GM19438 (cell line): ENCODE data around the gene ZMAT3.
"Not testable (repeated sequence)": the region's sequence is repeated elsewhere in the genome, so short reads cannot be mapped to it uniquely, and the experiment has no call there.

Experiments used
- ATAC-seq: cut with Tn5 transposase; IDR thresholded peaks from one replicate; pipeline ENCODE4 v1.9.1; 2021; ENCODE audit warnings: low read depth; ENCODE audit not compliant: unreplicated experiment

Gene ZMAT3

GRCh38 chr3:179071323-179072099 lies at the start of gene ZMAT3:
Gene ZMAT3, minus strand, starts transcription at chr3:179071809. Its CDS starts 4,057 bp downstream, at chr3:179067752.
- peak; percentile 66 for ATAC-seq

GRCh38 chr3:179116816-179117215 lies 45.2 kb upstream of the ZMAT3 start:
- no peak for ATAC-seq

DNA sequence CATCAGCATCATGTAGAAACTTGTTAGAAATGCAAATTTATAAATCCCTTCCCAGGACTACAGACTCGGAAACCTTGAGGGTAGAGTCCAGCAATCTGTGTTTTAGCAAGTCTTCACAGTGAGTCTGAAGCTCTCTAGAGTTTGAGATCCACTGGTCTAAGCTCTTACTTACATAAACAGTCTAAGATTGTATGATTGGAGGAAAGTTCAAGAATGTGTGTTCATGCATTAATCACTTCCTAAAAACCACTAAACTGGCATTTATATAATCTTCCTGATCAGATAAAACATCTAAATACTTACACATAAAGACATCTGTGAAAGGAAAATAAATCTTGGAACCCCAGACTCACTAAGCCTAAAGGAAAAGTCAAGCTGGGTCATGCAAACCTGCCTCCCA lies 43.8 kb upstream of the ZMAT3 start:
- not testable (repeated sequence) for ATAC-seq

DNA sequence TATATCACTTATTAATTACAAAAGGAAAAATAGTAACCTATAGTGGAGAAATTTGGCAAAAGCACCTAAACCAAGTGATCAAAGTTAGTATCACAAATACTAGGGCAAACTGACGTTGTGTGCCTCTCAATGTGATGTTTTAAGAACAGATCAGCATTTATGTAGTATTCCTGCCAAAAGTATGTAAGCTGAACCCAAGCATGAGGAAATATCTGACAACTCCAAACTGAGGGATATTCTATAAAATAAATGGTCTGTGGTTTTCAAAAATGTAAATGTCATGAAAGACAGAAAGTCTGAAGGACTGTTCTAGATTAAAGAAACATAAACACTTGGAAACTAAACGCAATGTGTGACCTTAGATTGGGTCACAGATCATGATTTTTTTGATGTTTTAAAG lies 42.3 kb upstream of the ZMAT3 start:
- no peak for ATAC-seq

DNA sequence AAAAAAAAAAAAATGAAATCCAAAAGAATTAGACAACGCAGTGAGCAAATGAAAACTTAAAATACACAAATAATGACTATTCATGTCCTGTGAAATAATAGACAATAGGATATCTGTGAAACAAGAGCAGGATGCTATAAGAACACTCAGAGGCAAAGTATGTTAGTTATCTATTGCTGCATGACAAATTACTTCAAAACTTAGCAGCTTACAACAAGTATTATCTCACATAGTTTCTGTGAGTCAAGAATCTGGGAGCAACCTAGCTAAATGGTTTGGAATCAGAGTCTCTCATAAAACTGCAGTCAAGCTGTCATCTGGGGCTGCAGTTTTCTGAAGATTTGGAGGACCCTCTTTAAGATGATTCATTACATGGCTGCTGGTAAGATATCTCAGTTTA lies 36.5 kb upstream of the ZMAT3 start:
- ATAC-seq, result no peak

DNA sequence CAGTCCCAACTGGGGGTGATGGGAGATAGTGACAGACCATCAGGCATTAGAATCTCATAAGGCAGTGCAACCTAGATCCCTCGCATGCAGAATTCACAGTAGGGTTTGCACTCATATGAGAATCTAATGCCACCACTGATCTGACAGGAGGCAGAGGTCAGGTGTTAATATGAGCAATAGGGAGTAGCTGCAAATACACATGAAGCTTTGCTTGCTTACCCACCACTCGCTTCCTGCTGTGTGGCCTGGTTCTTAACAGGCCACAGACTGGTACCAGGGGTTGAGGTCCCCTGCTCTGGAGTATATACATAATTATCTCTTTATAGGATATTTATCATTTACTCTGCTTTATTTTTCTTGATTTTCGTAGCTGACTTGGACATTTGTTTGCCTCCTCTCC lies 36.0 kb upstream of the ZMAT3 start:
- no peak for ATAC-seq

DNA sequence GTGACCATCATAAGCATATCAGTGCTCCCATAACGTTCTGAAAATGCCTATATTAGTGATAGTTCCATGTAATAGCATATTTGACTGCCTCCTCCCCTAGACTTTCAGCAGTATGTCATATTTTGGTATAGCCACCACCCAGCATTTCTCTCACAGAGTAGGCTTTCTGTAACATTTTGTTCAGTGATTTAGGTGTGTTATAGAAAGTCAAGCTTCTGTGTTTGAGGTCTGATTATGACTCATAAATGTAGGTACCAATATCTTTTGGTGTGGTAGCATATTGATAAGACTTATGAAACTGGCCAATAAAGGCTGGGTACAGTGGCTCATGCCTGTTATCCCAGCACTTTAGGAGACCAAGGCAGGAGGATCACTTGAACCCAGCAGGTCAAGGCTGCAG lies 34.3 kb upstream of the ZMAT3 start:
- ATAC-seq, result no peak

GRCh38 chr3:179100652-179101051 lies 29.0 kb upstream of the ZMAT3 start:
- ATAC-seq, result no peak

GRCh38 chr3:179098388-179099077 lies 26.9 kb upstream of the ZMAT3 start:
- ATAC-seq, result no peak

GRCh38 chr3:179093807-179094206 lies 22.2 kb upstream of the ZMAT3 start:
- no peak for ATAC-seq

- no peak for ATAC-seq
These were observed 19.5 kb upstream of the ZMAT3 start for GRCh38 chr3:179091113-179091512.

GRCh38 chr3:179088306-179088705 lies 16.7 kb upstream of the ZMAT3 start:
- ATAC-seq, result no peak

GRCh38 chr3:179083977-179084376 lies 12.4 kb upstream of the ZMAT3 start:
- ATAC-seq, result no peak

- ATAC-seq, result no peak
These were observed 10.8 kb upstream of the ZMAT3 start for GRCh38 chr3:179082416-179082815.

DNA sequence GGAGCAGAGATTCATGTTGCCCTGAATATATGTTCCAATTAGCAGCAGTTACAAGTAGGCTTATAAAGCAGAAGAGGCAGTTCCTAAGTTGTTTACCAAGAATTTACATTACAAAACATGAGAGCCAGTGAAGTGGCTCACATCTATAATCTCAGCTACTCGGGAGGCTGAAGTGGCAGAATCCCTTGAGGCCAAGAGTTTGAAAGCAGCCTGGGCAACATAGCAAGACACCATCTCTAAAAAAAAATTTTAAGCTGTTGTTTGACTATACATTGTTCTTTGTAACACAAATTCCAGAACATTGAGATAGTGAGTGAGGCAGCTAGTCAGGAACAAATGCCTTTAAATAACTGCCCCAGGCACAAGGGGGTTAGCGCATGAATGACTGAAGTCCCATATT lies 10.3 kb upstream of the ZMAT3 start:
- ATAC-seq, result no peak

- no peak for ATAC-seq
These were observed 7.9 kb upstream of the ZMAT3 start for GRCh38 chr3:179079537-179079936.

DNA sequence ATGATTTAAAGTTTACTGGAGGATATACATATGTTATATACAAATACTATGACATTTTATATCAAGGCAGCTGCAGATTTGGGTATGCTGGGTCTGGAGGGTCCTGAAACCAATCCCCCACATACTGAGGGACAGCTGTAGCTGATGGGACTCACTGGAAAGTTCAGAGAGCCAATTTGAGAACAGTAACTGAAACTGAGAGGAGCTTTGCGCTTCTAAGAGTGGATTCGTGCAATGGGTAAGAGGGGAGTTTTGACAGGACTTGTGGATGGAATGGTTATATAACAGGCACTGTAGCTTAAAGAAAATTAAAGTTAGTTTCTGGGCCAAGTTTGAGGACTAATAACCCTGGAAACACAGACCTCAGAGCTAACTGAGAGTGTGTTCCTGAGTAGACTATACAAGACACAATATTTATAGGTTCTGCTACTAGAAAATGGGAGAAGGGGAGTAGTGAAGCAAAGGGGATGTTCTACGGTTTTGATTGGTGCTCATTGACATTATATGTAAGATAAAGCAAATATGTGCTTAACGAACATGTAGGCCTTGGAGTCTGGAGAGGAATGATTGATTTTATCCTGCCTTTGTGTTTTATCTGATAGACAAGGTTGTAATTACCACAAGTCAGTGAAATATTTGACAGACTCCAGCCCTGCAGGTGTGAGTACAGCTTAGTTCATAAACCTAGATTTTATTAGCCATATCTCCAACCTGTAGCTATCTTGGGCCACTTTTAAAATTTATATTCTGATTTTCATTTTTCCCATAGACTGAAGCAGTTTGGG lies 4.8 kb upstream of the ZMAT3 start:
- no peak for ATAC-seq

GRCh38 chr3:179074656-179075055 lies 3.0 kb upstream of the ZMAT3 start:
- no peak for ATAC-seq

DNA sequence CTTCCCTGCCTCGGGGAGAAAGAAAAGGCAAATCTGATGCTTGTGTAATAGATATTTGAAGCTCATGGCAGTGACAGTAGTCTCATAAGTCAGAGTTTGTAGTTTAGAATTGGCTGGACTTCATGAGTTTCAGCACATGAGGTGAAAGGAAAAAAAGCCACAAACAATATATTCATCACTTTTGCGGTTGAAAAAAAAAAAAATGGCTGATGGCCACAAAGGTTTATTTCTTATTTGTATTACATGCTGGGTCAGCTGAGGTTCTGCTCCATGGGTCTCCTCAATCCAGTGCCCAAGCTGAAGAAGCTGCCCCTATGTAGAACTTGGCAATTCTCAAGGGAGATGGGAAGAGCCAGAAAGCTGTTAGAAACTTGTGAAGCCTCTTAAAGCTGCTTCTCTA lies 2.2 kb upstream of the ZMAT3 start:
- no peak for ATAC-seq

- peak; percentile 42 for ATAC-seq
These were observed 460 bp upstream of the ZMAT3 start for GRCh38 chr3:179072100-179072438.

DNA sequence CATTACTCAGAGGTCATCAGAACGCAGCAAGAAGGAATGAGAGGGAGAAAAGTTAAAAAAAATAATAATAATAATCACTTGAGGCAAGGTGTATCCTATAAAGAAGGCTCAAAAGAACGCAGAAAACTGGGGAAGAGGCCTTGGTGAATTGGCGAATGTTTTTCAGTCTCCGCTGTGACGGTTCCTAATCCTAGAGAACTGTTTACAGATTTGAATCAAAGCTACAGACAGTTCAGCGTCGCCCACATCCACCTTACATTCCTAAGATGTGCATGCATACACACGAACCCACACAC lies 634 bp downstream of the ZMAT3 start:
- no peak for ATAC-seq
